ENCODE data around the gene SLC16A9.
"Not testable (repeated sequence)": the region's sequence is repeated elsewhere in the genome, so short reads cannot be mapped to it uniquely, and the experiment has no call there.

SLC16A9 gene

DNA sequence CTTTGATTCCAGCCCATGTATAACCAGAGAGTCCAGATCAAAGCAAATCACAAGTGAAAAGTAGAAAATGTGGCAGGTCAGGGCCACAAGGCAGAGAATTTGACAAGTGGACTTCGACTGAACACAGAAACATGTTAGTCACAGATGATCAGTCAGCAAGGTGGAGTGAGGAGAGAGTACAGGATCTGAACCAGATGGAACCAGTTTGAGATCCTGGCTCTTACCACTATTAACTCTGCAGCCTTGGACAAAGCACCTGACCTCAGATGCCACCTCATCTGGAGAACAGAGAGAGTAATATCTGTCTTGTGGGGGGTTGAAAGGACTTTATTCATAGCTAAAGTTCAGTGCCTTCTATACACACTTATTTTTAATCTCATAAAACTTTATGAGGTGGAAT is 39.2 kb upstream of the SLC16A9 start:
- TF ChIP-seq, protein P1, sequence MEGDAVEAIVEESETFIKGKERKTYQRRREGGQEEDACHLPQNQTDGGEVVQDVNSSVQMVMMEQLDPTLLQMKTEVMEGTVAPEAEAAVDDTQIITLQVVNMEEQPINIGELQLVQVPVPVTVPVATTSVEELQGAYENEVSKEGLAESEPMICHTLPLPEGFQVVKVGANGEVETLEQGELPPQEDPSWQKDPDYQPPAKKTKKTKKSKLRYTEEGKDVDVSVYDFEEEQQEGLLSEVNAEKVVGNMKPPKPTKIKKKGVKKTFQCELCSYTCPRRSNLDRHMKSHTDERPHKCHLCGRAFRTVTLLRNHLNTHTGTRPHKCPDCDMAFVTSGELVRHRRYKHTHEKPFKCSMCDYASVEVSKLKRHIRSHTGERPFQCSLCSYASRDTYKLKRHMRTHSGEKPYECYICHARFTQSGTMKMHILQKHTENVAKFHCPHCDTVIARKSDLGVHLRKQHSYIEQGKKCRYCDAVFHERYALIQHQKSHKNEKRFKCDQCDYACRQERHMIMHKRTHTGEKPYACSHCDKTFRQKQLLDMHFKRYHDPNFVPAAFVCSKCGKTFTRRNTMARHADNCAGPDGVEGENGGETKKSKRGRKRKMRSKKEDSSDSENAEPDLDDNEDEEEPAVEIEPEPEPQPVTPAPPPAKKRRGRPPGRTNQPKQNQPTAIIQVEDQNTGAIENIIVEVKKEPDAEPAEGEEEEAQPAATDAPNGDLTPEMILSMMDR (IDR thresholded peaks at IDR 0.05; ENCODE audit: low read depth, low read length) = no peak
- H3K4me3 ChIP-seq (replicated peaks in 1 of 2; ENCODE audit: low read depth in 2 of 2, low read length in 2 of 2) = no peak overlapping the region
- DNase-seq (ENCODE audit: low read depth in 2 of 2) = no peak

DNA sequence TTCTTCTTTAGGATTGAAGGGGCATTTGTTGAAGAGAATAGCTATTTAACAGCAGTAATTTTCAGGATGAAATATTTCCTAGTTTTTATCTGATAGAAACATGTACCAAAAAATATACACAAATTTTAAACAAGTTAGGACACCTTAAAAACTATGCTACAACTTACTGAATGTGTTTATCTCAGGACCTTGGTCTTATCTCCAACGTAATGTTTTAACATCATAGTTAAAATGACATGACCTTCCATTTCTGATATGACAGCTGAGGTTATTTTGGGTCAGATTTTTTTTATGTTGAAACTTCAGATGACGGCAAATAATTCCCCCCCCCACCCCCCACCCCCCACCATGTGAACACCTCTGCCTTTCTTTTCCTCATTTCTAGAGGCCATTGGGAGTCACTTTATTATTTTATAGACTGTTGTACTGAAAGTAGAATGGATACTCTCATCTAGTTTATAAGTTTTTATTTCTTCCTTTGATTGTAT is 35.6 kb upstream of the SLC16A9 start:
- TF ChIP-seq, protein P1 (IDR thresholded peaks at IDR 0.05; ENCODE audit: low read depth, low read length) = no peak
- no peak overlapping the region for H3K4me3 ChIP-seq (replicated peaks in 1 of 2; ENCODE audit: low read depth in 2 of 2, low read length in 2 of 2)
- no peak for DNase-seq (ENCODE audit: low read depth in 2 of 2)

DNA sequence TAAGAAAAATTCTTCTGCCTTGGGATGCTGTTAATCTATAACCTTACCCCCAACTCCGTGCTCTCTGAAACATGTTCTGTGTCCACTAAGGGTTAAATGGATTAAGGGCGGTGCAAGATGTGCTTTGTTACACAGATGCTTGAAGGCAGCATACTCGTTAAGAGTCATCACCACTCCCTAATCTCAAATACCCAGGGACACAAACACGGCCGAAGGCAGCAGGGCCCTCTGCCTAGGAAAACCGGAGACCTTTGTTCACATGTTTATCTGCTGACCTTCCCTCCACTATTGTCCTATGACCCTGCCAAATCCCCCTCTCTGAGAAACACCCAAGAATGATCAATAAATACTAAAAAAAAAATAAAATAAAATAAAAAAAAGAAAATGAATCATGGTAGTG is 35.1 kb upstream of the SLC16A9 start:
- DNase-seq (ENCODE audit: low read depth in 2 of 2); H3K4me3 ChIP-seq (replicated peaks in 1 of 2; ENCODE audit: low read depth in 2 of 2, low read length in 2 of 2): not testable (repeated sequence)

DNA sequence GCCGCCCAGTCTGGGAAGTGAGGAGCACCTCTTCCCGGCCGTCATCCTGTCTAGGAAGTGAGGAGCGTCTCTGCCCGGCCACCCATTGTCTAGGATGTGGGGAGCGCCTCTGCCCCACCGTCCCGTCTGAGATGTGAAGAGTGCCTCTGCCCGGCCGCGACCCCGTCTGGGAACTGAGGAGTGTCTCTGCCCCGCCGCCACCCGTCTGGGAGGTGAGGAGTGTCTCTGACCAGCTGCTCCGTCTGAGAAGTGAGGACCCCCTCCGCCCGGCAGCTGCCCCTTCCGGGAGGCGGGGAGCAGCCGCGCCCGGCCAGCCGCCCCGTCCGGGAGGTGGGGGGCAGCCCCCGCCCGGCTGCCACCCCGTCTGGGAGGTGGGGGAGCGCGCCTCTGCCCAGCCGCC is 34.5 kb upstream of the SLC16A9 start:
- not testable (repeated sequence) for H3K4me3 ChIP-seq (replicated peaks in 1 of 2; ENCODE audit: low read depth in 2 of 2, low read length in 2 of 2); DNase-seq (ENCODE audit: low read depth in 2 of 2)

DNA sequence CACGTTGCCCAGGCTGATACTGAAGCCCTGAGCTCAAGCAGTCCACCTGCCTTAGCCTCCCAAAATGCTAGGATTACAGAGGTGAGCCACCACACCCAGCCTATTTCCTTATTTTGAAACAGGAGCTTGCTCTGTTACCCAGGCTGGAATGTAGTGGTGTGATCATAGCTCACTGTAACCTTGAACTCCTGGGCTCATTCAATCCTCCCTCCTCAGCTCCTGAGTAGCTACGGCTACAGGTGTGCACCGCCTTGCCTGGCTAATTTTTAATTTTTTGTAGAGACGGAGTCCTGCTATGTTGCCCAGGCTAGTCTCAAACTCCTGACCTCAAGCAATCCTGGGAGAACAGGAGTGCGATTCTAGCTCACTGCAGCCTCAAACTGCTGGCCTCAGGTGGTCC is 31.9 kb upstream of the SLC16A9 start:
- TF ChIP-seq, protein P1 (IDR thresholded peaks at IDR 0.05; ENCODE audit: low read depth, low read length) = no peak
- no peak for DNase-seq (ENCODE audit: low read depth in 2 of 2)
- no peak overlapping the region for H3K4me3 ChIP-seq (replicated peaks in 1 of 2; ENCODE audit: low read depth in 2 of 2, low read length in 2 of 2)

DNA sequence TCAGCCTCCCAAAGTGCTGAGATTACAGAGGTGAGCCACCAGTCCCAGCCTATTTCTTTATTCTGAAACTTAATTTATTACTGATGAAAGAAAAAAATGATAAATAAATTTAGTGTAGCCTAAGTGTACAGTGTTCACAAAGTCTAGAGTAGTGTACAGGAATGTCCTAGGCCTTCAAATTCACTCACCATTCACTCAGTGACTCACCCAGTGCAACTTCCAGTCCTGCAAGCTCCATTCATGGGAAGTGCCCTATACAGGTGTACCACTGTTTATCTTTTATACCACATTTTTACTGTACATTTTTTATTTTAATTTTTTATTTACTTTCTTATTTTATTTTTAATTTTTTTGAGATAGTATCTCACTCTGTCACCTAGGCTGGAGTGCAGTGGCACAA is 31.4 kb upstream of the SLC16A9 start:
- TF ChIP-seq, protein P1 (IDR thresholded peaks at IDR 0.05; ENCODE audit: low read depth, low read length) = no peak
- no peak for DNase-seq (ENCODE audit: low read depth in 2 of 2)
- H3K4me3 ChIP-seq (replicated peaks in 1 of 2; ENCODE audit: low read depth in 2 of 2, low read length in 2 of 2) = no peak overlapping the region

DNA sequence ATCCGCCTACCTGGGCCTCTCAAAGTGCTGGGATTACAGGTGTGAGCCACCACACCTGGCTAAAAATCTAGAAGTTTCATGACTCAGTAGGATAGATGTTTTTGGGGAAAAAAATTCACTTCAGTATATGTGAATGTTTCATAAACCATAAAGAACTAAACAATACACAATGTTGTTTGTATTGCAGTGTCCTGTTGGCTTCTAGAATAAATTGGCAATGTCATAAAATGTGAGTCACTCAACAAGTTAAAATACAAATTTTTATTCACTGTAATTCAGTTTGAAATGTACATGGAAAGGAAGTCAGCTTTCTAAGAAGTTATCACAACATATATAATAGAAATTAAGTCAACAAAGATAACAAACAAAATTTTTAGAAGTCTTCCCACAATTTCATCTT is 27.1 kb upstream of the SLC16A9 start:
- TF ChIP-seq, protein P1 (IDR thresholded peaks at IDR 0.05; ENCODE audit: low read depth, low read length) = no peak
- no peak for DNase-seq (ENCODE audit: low read depth in 2 of 2)
- no peak overlapping the region for H3K4me3 ChIP-seq (replicated peaks in 1 of 2; ENCODE audit: low read depth in 2 of 2, low read length in 2 of 2)

DNA sequence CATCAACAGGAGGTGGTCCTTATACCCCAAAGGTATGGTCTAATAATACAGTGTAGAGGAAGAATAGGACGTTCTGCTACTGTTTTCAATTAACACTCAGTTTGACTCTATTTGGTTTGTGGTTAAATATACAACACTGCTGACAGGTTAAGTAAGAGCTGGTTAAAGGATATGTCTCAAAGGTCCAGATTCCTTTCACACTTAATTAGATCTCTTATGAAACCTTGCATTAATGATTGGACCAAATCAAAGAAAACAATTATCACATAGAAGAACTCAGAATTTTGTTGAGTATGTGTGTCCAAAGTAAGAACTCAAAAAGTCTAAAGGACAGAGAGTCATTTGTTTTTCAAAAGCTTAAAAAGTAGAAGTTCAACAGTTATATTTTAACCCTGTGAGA is 25.6 kb upstream of the SLC16A9 start:
- TF ChIP-seq, protein P1 (IDR thresholded peaks at IDR 0.05; ENCODE audit: low read depth, low read length) = no peak
- H3K4me3 ChIP-seq (replicated peaks in 1 of 2; ENCODE audit: low read depth in 2 of 2, low read length in 2 of 2) = no peak overlapping the region
- no peak for DNase-seq (ENCODE audit: low read depth in 2 of 2)
